ENCODE measurements around the gene ZNF311.
"Not testable (repeated sequence)": the region's sequence is repeated elsewhere in the genome, so short reads cannot be mapped to it uniquely, and the experiment has no call there.

ZNF311 gene

GRCh38 chr6:28953039-28953584 lies 52.0 kb downstream of the ZNF311 start:
- no peak for DNase-seq

- not testable (repeated sequence) for DNase-seq
Observed at GRCh38 chr6:28949656-28950195, 55.4 kb downstream of the ZNF311 start.

DNA sequence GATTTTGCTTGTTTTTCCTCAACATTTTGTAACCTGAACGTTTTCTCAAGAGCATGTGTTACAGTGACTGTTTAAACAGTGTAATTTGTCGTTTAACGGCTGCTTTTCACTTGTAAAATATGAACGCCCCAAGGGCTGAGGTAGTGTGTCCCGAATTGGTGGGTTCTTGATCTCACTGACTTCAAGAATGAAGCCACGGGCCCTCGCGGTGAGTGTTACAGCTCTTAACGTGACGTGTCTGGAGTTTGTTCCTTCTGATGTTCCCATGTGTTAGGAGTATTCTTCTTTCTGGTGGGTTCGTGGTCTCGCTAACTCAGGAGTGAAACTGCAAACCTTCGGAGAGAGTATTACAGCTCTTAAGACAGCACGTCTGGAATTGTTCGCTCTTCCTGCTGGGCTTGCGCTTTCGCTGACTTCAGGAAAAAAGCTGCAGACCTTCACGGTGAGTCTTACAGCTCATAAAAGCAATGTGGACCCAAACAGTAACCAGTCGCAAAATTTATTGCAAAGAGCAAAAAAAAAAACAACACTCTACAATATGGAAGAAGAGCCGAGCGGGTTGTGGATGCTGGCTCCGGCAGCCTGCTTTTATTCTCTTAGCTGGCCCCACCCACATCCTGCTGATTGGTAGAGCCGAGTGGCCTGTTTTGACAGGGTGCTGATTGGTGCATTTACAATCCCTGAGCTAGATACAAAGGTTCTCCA lies 56.2 kb downstream of the ZNF311 start:
- DNase-seq: no peak

GRCh38 chr6:28947831-28948270 lies 57.3 kb downstream of the ZNF311 start:
- no peak for DNase-seq

GRCh38 chr6:28947067-28947765 lies 57.9 kb downstream of the ZNF311 start:
- DNase-seq: no peak

DNA sequence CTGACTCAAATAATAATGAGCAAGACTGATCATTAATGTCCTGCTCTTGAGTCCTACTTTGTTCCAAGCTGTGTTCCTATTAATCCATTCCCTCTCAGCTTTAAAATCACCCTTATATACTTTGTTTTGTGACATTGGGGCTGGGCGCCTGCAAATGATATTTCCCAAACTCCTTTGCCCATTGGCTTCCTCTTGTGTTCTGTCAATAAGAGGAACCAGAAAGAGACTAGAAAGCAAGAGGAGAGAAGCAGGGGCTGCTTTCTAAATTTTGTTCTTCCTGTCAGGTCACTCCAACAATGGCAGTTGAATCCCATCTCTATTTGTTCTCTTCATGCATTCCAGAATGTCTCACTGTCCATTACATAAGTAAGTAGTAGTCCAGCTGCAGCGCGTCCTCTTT lies 59.8 kb downstream of the ZNF311 start:
- DNase-seq: no peak
